Smooth muscle cell (in vitro differentiated cells): ENCODE data around the gene CHMP6. TPM values are rescaled to one million over a fixed set of nuclear protein-coding genes. Genes with fewer than 3 reads are reported as not detected.
A peak's percentile ranks its signal among the peaks of the same experiment; 100 is the strongest.

Experiments used
- DNase-seq: peaks from one replicate; lab custom pipeline; 2025; ENCODE audit not compliant: unreplicated experiment; lab: John Stamatoyannopoulos, UW
- H2AFZ ChIP-seq: fragments of 200-600 bp; sonication (generic); 2 replicates; pipeline ENCODE4 v1.6.0; 2016; ENCODE audit warnings: antibody characterized with exemption, low read depth, mild to moderate bottlenecking
- H3F3A ChIP-seq: fragments of 200-600 bp; sonication (generic); 2 replicates; pipeline ENCODE4 v1.6.0; 2017; ENCODE audit warnings: antibody characterized with exemption, low read depth
- H3K27ac ChIP-seq: fragments of 200-600 bp; sonication (generic); 2 replicates; pipeline ENCODE4 v1.5.1; 2016; ENCODE audit warnings: low read depth, mild to moderate bottlenecking
- H3K27me3 ChIP-seq: fragments of 200-600 bp; sonication (generic); 2 replicates; pipeline ENCODE4 v1.6.1; 2016; ENCODE audit warnings: low read depth, mild to moderate bottlenecking
- H3K36me3 ChIP-seq: fragments of 200-600 bp; sonication (generic); 2 replicates; pipeline ENCODE4 v1.5.1; 2016; ENCODE audit warnings: low read depth
- H3K4me1 ChIP-seq: fragments of 200-600 bp; sonication (generic); 2 replicates; pipeline ENCODE4 v1.5.1; 2016; ENCODE audit warnings: low read depth
- H3K4me2 ChIP-seq: fragments of 200-600 bp; sonication (generic); 2 replicates; pipeline ENCODE4 v1.6.0; 2016; ENCODE audit warnings: mild to moderate bottlenecking
- H3K4me3 ChIP-seq: fragments of 200-600 bp; sonication (generic); 2 replicates; pipeline ENCODE4 v1.5.1; 2016; ENCODE audit warnings: mild to moderate bottlenecking
- H3K79me2 ChIP-seq: fragments of 200-600 bp; sonication (generic); 2 replicates; pipeline ENCODE4 v1.6.0; 2016; ENCODE audit warnings: low read depth, mild to moderate bottlenecking
- H3K9ac ChIP-seq: fragments of 200-600 bp; sonication (generic); 2 replicates; pipeline ENCODE4 v1.6.0; 2016; ENCODE audit warnings: low read depth
- H3K9me3 ChIP-seq: fragments of 200-600 bp; sonication (generic); replicated peaks from 2 replicates; pipeline ENCODE4 v1.5.1; 2016; ENCODE audit warnings: low read depth
- H4K20me1 ChIP-seq: fragments of 200-600 bp; sonication (generic); 2 replicates; pipeline ENCODE4 v1.6.0; 2016; ENCODE audit warnings: low read depth
- WGBS: methylation state at CpG from one replicate; pipeline ENCODE4 v1.1.7; 2016; ENCODE audit warnings: low lambda C conversion rate; 5-methylcytosine and 5-hydroxymethylcytosine counted together
- polyA plus RNA-seq: library from polyadenylated mRNA; unstranded; fragments of >200 nt; fragmentation: Nextera tagmentation; extraction: Ambion mirVana; gene quantifications from 2 replicates; pipeline ENCODE4 v1.2.1, GENCODE V29; 2016
- total RNA-seq: library from RNA; depleted of rRNA; stranded (reverse); fragments of >200 nt; gene quantifications from 2 replicates; pipeline ENCODE4 v1.2.3, GENCODE V29; 2014
- TF ChIP-seq, protein P1 (sequence below): fragments of 200-600 bp; sonication (generic); IDR thresholded peaks from 2 replicates; pipeline ENCODE4 v1.5.1; 2017; ENCODE audit warnings: borderline replicate concordance, mild to moderate bottlenecking, antibody characterized with exemption; ENCODE audit not compliant: insufficient read depth, poor library complexity, severe bottlenecking

The CHMP6 gene
- total and polyA plus RNA-seq, 2 experiments from 2014 or later = 5.8 to 21.5 TPM

DNA sequence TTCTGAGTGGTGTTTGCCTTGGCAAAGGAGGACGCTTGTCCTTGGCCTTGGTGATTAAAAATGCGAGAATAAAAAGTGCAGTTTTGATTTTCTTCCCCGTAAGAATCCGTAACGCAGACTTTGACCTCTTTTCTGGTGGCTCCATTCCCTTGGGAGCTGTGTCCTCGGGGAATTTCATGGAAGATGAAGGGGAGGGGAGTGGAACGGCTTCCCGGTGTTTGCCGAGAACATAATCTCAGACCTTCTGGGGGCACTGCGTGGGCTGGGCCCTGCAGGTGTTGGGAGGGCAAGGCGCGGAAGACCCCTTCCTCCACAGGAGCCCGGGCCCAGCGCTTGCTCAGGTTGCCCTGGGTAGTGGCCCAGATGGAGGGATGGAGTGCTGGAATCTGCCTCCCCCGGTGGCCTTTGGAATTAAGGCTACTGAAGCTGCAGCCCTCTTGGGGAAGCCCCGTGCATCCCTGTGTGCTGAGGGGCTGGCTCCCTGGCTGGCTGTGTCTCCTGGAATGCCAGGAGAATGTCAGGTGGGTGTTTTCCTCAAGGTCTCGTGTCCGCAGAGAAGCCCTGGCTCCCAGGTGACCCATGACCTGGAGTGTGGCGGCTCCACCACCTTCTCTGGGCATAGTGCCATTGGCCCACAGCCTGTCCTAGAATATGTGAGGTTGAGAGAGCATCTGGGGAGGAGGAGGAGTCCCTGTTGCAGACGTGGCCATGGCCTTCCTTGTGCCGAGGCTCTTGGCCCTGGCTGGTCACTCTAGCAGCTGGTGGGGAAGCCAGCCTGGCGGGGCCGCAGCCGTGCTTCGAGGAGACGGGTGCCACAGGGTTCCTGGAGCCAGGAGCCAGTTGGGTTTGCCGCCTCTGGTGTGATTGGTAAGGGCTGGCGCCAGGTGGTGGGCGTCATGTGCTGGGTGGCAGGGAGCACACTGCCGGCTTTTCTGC is 46.4 kb downstream of the CHMP6 start:
- TF ChIP-seq, protein P1, sequence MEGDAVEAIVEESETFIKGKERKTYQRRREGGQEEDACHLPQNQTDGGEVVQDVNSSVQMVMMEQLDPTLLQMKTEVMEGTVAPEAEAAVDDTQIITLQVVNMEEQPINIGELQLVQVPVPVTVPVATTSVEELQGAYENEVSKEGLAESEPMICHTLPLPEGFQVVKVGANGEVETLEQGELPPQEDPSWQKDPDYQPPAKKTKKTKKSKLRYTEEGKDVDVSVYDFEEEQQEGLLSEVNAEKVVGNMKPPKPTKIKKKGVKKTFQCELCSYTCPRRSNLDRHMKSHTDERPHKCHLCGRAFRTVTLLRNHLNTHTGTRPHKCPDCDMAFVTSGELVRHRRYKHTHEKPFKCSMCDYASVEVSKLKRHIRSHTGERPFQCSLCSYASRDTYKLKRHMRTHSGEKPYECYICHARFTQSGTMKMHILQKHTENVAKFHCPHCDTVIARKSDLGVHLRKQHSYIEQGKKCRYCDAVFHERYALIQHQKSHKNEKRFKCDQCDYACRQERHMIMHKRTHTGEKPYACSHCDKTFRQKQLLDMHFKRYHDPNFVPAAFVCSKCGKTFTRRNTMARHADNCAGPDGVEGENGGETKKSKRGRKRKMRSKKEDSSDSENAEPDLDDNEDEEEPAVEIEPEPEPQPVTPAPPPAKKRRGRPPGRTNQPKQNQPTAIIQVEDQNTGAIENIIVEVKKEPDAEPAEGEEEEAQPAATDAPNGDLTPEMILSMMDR = no peak
- Histone ChIP-seq H4K20me1 (peaks cover 76% of the 10 kb centered on the region), H3K79me2 (peaks cover 70% of the 10 kb centered on the region), H3K4me2 (peak overlapping the region; percentile 96), H3K27me3 (no peaks in the 10 kb centered on the region), H3K36me3 (no peaks in the 10 kb centered on the region), H3K4me1 (peaks cover 35% of the 10 kb centered on the region), H3F3A (peaks cover 7% of the 10 kb centered on the region), H3K9ac (no peak overlapping the region), H3K4me3 (no peak overlapping the region), H3K9me3 (no peaks in the 10 kb centered on the region), H2AFZ (no peak overlapping the region), H3K27ac (peak overlapping the region; percentile 39)
- WGBS = 94% methylated on average over 30 of the region's 30 CpGs
- DNase-seq = no peak

DNA sequence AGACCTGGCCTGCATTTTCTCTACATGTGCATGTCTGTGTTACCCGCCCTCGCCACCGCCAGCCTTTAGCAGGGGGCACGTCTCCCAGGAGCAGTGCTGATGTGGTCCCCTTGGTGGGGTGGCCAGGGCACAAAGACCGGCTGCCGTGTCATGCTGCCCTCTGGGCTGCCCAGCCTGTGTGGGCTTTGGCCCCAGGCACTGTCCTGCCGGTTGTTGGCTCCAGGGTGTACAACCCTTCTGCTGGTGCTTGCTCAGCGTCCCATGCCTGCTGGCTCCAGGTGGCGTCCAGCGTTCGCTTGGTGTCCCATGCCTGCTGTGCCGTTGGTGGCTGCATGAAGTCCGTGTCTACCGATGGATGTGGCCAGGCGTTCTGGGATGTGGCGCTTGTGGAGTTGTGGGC is 47.5 kb downstream of the CHMP6 start:
- 93% methylated on average over 16 of the region's 16 CpGs for WGBS
- H3F3A ChIP-seq = peaks cover 7% of the 10 kb centered on the region
- H3K79me2 ChIP-seq = peaks cover 80% of the 10 kb centered on the region
- no peak overlapping the region for H3K9ac ChIP-seq
- no peaks in the 10 kb centered on the region for H3K27me3 ChIP-seq
- H3K4me2 ChIP-seq = peak overlapping the region; percentile 66
- H4K20me1 ChIP-seq = peaks cover 86% of the 10 kb centered on the region
- H3K4me1 ChIP-seq = peaks cover 31% of the 10 kb centered on the region
- no peak overlapping the region for H3K27ac ChIP-seq
- no peak for DNase-seq
- H2AFZ ChIP-seq = no peak overlapping the region
- TF ChIP-seq, protein P1 = no peak
- no peaks in the 10 kb centered on the region for H3K9me3 ChIP-seq
- no peak overlapping the region for H3K4me3 ChIP-seq
- no peaks in the 10 kb centered on the region for H3K36me3 ChIP-seq

DNA sequence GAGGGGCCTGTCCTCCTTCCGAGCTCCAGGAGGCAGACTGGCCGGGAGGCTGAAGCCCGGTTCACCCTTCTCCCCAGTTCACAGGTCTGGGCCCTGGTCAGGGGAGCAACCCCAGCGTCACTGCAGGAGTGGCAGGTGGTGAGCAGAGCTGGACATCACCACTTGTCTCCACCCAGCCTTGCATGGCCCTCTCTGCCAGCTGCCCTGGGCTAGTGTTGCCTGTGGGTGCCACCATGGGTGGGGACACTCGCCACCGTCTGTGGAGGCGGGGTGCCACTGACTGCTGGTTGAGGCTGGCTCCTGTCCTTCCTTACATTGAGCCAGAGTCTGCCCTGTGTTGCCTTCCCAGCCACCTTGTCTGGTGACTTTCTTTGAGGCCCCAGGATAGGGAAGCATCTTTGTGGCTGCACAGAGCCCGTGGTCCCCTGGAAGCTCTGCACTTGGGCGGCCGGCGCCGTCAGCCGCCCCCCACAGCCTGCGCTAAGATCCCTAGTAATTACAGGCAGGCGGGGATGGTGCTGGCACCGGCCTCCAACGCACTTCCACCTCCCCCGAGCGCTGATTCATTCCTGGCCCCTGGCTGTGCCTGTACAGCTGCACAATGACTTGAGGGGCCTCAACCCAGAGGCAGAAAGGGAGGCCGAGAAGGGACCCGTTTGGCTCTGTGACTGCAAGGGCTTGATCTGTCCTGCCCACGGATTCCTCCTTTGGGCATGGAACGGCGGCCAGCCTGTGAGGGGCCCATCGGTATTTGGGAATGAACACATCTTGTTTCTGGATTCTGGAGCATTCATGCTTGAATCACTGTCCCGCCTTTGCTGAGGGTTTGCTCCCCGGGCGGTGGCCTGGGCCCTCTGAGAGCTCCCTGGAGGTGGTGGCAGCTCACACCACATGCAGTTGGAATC is 48.5 kb downstream of the CHMP6 start:
- DNase-seq = no peak
- no peaks in the 10 kb centered on the region for H3K36me3 ChIP-seq
- peaks cover 7% of the 10 kb centered on the region for H3F3A ChIP-seq
- H3K9me3 ChIP-seq = no peaks in the 10 kb centered on the region
- peaks cover 38% of the 10 kb centered on the region for H3K4me1 ChIP-seq
- no peak overlapping the region for H3K9ac ChIP-seq
- H3K4me2 ChIP-seq = peak overlapping the region; percentile 66
- peak overlapping the region; percentile 54 for H3K27ac ChIP-seq
- no peak overlapping the region for H3K4me3 ChIP-seq
- peaks cover 90% of the 10 kb centered on the region for H3K79me2 ChIP-seq
- H3K27me3 ChIP-seq = no peaks in the 10 kb centered on the region
- no peak overlapping the region for H2AFZ ChIP-seq
- WGBS = 28% methylated on average over 28 of the region's 28 CpGs
- H4K20me1 ChIP-seq = peaks cover 96% of the 10 kb centered on the region
- TF ChIP-seq, protein P1 = no peak
